PFSK-1 (cell line): ENCODE data around the gene CCDC38.

Experiments
- FOXP2 ChIP-seq: optimal IDR thresholded peaks from 2 replicates; pipeline ENCODE3; 2011; ENCODE audit warnings: borderline replicate concordance, control low read depth, inconsistent platforms; ENCODE audit not compliant: insufficient read depth; ENCODE audit errors: extremely low read length, extremely low read depth
- POLR2AphosphoS5 ChIP-seq: IDR thresholded peaks from 2 replicates; pipeline ENCODE4 v1.6.1; 2012; ENCODE audit warnings: low read depth, mild to moderate bottlenecking, control low read depth, low read length, moderate library complexity
- REST ChIP-seq, 2 experiments: IDR thresholded peaks; 2 replicates each; pipeline versions ENCODE4 v1.6.1 to v1.8.0; 2011 to 2012; ENCODE audit warnings: low read depth in 2 of 2, low read length in 2 of 2, control low read depth in 1 of 2, inconsistent platforms in 1 of 2, mild to moderate bottlenecking in 1 of 2, moderate library complexity in 1 of 2; ENCODE audit not compliant: insufficient read depth in 1 of 2
- SIN3A ChIP-seq: IDR thresholded peaks from 2 replicates; pipeline ENCODE4 v1.6.1; 2012; ENCODE audit warnings: mild to moderate bottlenecking, low read length, moderate library complexity, borderline replicate concordance; ENCODE audit not compliant: insufficient read depth
- TAF1 ChIP-seq: IDR thresholded peaks from 2 replicates; pipeline ENCODE4 v1.6.1; 2012; ENCODE audit warnings: low read length, control low read depth, borderline replicate concordance; ENCODE audit not compliant: insufficient read depth

The CCDC38 gene

GRCh38 chr12:95857156-95857555 is 85.3 kb downstream of the CCDC38 start:
- no peak for TF ChIP-seq FOXP2
- no peak for TF ChIP-seq TAF1
- TF ChIP-seq REST (IDR thresholded peaks at IDR 0.05; ENCODE audit: insufficient read depth in 1 of 2, low read depth in 2 of 2, low read length in 2 of 2), result no peak
- no peak for TF ChIP-seq SIN3A
- TF ChIP-seq POLR2AphosphoS5, result no peak

GRCh38 chr12:95852133-95852532 is 90.3 kb downstream of the CCDC38 start:
- TF ChIP-seq SIN3A (no peak), FOXP2 (no peak), REST (IDR thresholded peaks at IDR 0.05; ENCODE audit: insufficient read depth in 1 of 2, low read depth in 2 of 2, low read length in 2 of 2) (no peak), TAF1 (no peak), POLR2AphosphoS5 (no peak)

- TF ChIP-seq REST (IDR thresholded peaks at IDR 0.05; ENCODE audit: insufficient read depth in 1 of 2, low read depth in 2 of 2, low read length in 2 of 2) (no peak), TAF1 (no peak), SIN3A (no peak), POLR2AphosphoS5 (no peak), FOXP2 (no peak)
Measured at GRCh38 chr12:95851606-95852005, 90.8 kb downstream of the CCDC38 start.

GRCh38 chr12:95848575-95849388 is 93.6 kb downstream of the CCDC38 start:
- TF ChIP-seq POLR2AphosphoS5 (no peak), REST (IDR thresholded peaks at IDR 0.05; ENCODE audit: insufficient read depth in 1 of 2, low read depth in 2 of 2, low read length in 2 of 2) (no peak), SIN3A (no peak)

DNA sequence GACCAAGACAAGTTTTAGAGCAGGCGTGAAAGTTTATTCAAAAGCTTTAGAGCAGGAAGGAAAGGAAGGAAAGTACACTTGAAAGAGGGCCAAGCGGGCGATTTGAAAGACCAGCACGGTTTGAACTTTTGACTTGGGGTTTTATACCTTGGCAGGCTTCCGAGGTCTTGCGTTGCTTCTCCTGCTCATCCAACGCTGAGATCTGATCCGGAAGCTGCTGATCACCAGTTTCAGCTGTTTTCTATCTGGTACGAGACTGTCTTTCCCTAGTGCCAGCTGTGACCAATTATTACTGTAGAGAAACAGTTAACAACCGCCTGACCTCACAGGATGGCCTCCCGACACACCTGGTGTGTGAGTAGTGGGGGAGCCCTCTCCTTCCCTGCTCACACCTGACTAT is 104.3 kb downstream of the CCDC38 start:
- TF ChIP-seq POLR2AphosphoS5 (peak; percentile 79; the same call in 1 of the 2 replicates), TAF1 (no peak), REST (IDR thresholded peaks at IDR 0.05; ENCODE audit: insufficient read depth in 1 of 2, low read depth in 2 of 2, low read length in 2 of 2) (0 out of 4 replicates have a peak, but pooled peaks of 1 of the 2 experiments have one; percentile 72), FOXP2 (no peak), SIN3A (peak; percentile 95)
